ENCODE measurements around the gene ACVR2B.

DNA sequence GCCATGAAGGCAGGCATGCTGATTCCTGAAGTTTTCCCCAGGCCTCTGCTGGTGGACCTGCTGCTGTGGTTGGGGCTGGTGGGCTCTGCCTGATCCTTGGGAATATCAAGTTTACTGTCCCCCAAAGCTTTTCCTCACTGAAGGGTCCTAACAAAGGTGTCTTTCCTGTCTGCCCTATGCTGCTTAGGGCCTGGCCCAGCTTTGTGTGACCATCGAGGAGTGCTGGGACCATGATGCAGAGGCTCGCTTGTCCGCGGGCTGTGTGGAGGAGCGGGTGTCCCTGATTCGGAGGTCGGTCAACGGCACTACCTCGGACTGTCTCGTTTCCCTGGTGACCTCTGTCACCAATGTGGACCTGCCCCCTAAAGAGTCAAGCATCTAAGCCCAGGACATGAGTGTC is 29.3 kb downstream of the ACVR2B start:
- no peak for TF ChIP-seq EZH2phosphoT487 (IDR thresholded peaks at IDR 0.05; ENCODE audit: borderline replicate concordance, low read depth, low read length)
- TF ChIP-seq, protein P1, sequence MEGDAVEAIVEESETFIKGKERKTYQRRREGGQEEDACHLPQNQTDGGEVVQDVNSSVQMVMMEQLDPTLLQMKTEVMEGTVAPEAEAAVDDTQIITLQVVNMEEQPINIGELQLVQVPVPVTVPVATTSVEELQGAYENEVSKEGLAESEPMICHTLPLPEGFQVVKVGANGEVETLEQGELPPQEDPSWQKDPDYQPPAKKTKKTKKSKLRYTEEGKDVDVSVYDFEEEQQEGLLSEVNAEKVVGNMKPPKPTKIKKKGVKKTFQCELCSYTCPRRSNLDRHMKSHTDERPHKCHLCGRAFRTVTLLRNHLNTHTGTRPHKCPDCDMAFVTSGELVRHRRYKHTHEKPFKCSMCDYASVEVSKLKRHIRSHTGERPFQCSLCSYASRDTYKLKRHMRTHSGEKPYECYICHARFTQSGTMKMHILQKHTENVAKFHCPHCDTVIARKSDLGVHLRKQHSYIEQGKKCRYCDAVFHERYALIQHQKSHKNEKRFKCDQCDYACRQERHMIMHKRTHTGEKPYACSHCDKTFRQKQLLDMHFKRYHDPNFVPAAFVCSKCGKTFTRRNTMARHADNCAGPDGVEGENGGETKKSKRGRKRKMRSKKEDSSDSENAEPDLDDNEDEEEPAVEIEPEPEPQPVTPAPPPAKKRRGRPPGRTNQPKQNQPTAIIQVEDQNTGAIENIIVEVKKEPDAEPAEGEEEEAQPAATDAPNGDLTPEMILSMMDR (conservative IDR thresholded peaks at IDR 0.05; ENCODE audit: low read length), result no peak
